ENCODE results near the gene RPA1.

- TF ChIP-seq CTCF (IDR thresholded peaks at IDR 0.05; ENCODE audit: poor library complexity) (no peak), EZH2 (IDR thresholded peaks at IDR 0.05; ENCODE audit: borderline replicate concordance) (no peak)
Observed at GRCh38 chr17:1830288-1830687, 483 bp downstream of the RPA1 start.
